Transverse colon (tissue), 4 donors: ENCODE data around the gene RSPO4. TPM values are rescaled to one million over a fixed set of nuclear protein-coding genes. Genes with fewer than 3 reads are reported as not detected.

ENCODE experiments used
- DNase-seq: peaks from one replicate; pipeline ENCODE4 v3.0.0-alpha.2; 2019
- H3K27ac ChIP-seq, 4 donors: fragments of 200-600 bp; sonication (generic); 2 replicates each; pipeline ENCODE4 v1.5.1; 2016 to 2018; ENCODE audit warnings: inconsistent platforms in 4 of 4
- H3K27me3 ChIP-seq: fragments of 200-600 bp; sonication (generic); 2 replicates; pipeline ENCODE4 v1.5.1; 2017; ENCODE audit warnings: inconsistent platforms
- H3K36me3 ChIP-seq, 4 donors: fragments of 200-600 bp; sonication (generic); 2 replicates each; pipeline ENCODE4 v1.5.1; 2017 to 2019; ENCODE audit warnings: inconsistent platforms in 4 of 4
- H3K4me1 ChIP-seq, 4 donors: fragments of 200-600 bp; sonication (generic); 2 replicates each; pipeline ENCODE4 v1.5.1; 2017 to 2020; ENCODE audit warnings: inconsistent platforms in 4 of 4
- H3K4me3 ChIP-seq, 4 donors: fragments of 200-600 bp; sonication (generic); 1 replicate in 1 of 4; 2 replicates in 3 of 4; pipeline versions ENCODE4 v1.5.1 to v1.6.1; 2017 to 2019; ENCODE audit warnings: inconsistent platforms in 4 of 4
- H3K9me3 ChIP-seq, 2 donors: fragments of 200-600 bp; sonication (generic); 2 replicates each; pipeline ENCODE4 v1.5.1; 2017 to 2019; ENCODE audit warnings: inconsistent platforms in 2 of 2
- CTCF ChIP-seq, 5 experiments: fragments of 200-600 bp in 3 of 5; fragments of 450-650 bp in 2 of 5; sonication (generic) in 3 of 5; IDR thresholded peaks; 1 replicate in 2 of 5; 2 replicates in 3 of 5; pipeline ENCODE4 v1.5.1; 2016 to 2017; ENCODE audit warnings: antibody characterized with exemption in 5 of 5, inconsistent platforms in 3 of 5, mild to moderate bottlenecking in 2 of 5, moderate library complexity in 1 of 5
- EP300 ChIP-seq: sonication (generic); formaldehyde crosslinking; IDR thresholded peaks from one replicate; pipeline ENCODE4 v1.6.1; 2017; ENCODE audit warnings: antibody characterized with exemption, low read depth
- POLR2A ChIP-seq: fragments of 450-650 bp; IDR thresholded peaks from one replicate; pipeline ENCODE4 v1.6.1; 2016; ENCODE audit warnings: antibody characterized with exemption, mild to moderate bottlenecking, moderate library complexity
- POLR2AphosphoS5 ChIP-seq, 3 donors: sonication (generic); formaldehyde crosslinking; IDR thresholded peaks; one replicate each; pipeline ENCODE4 v1.6.1; 2016; ENCODE audit warnings: antibody characterized with exemption in 3 of 3
- WGBS, 2 donors: methylation state at CpG; one replicate each; pipeline ENCODE4 v1.1.5; 2018; ENCODE audit warnings: low coverage in 1 of 2; 5-methylcytosine and 5-hydroxymethylcytosine counted together
- in situ Hi-C, 4 donors: fragments of 200-750 bp; cut with MboI; loops; one replicate each; pipeline versions ENCODE4 v1.15.0 to v1.15.1; 2017; ENCODE audit warnings: low sequenced_read_pairs in 3 of 4, low pct_ligation_motif_present in 1 of 4, low pct_unique_long_range_greater_than_20kb in 1 of 4
- intact Hi-C: fragments of 100-400 bp; cut with DNase I; formaldehyde crosslinking; loops from one replicate; pipeline ENCODE4 v1.15.1; 2023; ENCODE audit warnings: low total_unique reads
- total RNA-seq, 4 donors: library from RNA; depleted of rRNA; stranded (reverse); fragments of >200 nt; gene quantifications; one replicate each; pipeline ENCODE4 v1.1.0, GENCODE V29; 2016

The RSPO4 gene
- total RNA-seq, 4 donors from 2014 or later, result not detected

- Histone ChIP-seq H3K27ac (no peak overlapping the region), H3K9me3 (no peaks in the 10 kb centered on the region), H3K27me3 (peaks cover 4% of the 10 kb centered on the region), H3K36me3 (no peaks in the 10 kb centered on the region), H3K4me1 (no peaks in the 10 kb centered on the region), H3K4me3 (no peak overlapping the region)
- intact Hi-C loops, result no loop called here
- DNase-seq, result no peak
- WGBS, 2 donors, result 43% methylated on average over 4 of the region's 4 CpGs; no CpG with 5 or more reads in 1 of the 2 donors
- in situ Hi-C loops, result no loop called here
- TF ChIP-seq POLR2A (no peak), EP300 (no peak), CTCF (IDR thresholded peaks at IDR 0.05) (no peak), POLR2AphosphoS5 (IDR thresholded peaks at IDR 0.05) (no peak)
Measured at GRCh38 chr20:969868-970267, 32.2 kb downstream of the RSPO4 start.

GRCh38 chr20:967796-968742 is 34.0 kb downstream of the RSPO4 start:
- TF ChIP-seq POLR2AphosphoS5 (IDR thresholded peaks at IDR 0.05) (no peak), POLR2A (no peak), CTCF (IDR thresholded peaks at IDR 0.05) (no peak), EP300 (no peak)
- H3K9me3 ChIP-seq, result no peaks in the 10 kb centered on the region
- no peak overlapping the region for H3K27ac ChIP-seq
- DNase-seq, result no peak
- no peaks in the 10 kb centered on the region for H3K4me1 ChIP-seq
- whole genome bisulfite sequencing, 2 donors, result 58 to 89% methylated on average over 3 to 16 of the region's 16 CpGs
- H3K27me3 ChIP-seq, result peaks cover 4% of the 10 kb centered on the region
- no peak overlapping the region for H3K4me3 ChIP-seq
- in situ Hi-C loops (no loop called here), intact Hi-C loops (no loop called here)
- no peaks in the 10 kb centered on the region for H3K36me3 ChIP-seq

GRCh38 chr20:965956-966355 is 36.2 kb downstream of the RSPO4 start:
- WGBS, 2 donors, result 73 to 74% methylated on average over 6 to 9 of the region's 9 CpGs
- no peaks in the 10 kb centered on the region for H3K4me1 ChIP-seq
- no peaks in the 10 kb centered on the region for H3K9me3 ChIP-seq
- H3K4me3 ChIP-seq, result no peak overlapping the region
- in situ Hi-C loops (no loop called here), intact Hi-C loops (no loop called here)
- H3K27ac ChIP-seq, result no peak overlapping the region
- no peaks in the 10 kb centered on the region for H3K36me3 ChIP-seq
- H3K27me3 ChIP-seq, result peaks cover 4% of the 10 kb centered on the region
- no peak for DNase-seq
- TF ChIP-seq CTCF (IDR thresholded peaks at IDR 0.05), result no peak

- Histone ChIP-seq H3K9me3 (no peaks in the 10 kb centered on the region), H3K27me3 (peaks cover 11% of the 10 kb centered on the region), H3K36me3 (no peaks in the 10 kb centered on the region), H3K27ac (no peak overlapping the region), H3K4me3 (no peak overlapping the region), H3K4me1 (no peaks in the 10 kb centered on the region)
- no peak for TF ChIP-seq POLR2A
- TF ChIP-seq POLR2AphosphoS5 (IDR thresholded peaks at IDR 0.05), result no peak
- no peak for TF ChIP-seq EP300
- no peak for TF ChIP-seq CTCF (IDR thresholded peaks at IDR 0.05)
- in situ Hi-C loops (no loop called here), intact Hi-C loops (no loop called here)
- WGBS, 2 donors, result 81% methylated on average over 10 of the region's 10 CpGs; no CpG with 5 or more reads in 1 of the 2 donors
- DNase-seq, result no peak
Measured at GRCh38 chr20:963795-964194, 38.3 kb downstream of the RSPO4 start.
